ENCODE data around the gene ABI2. TPM values are rescaled to one million over a fixed set of nuclear protein-coding genes. Genes with fewer than 3 reads are reported as not detected.

The ABI2 gene
- total and polyA plus RNA-seq, 2 of the 4 experiments (the other 2 are of a cell fraction): 35.7 to 54.0 TPM

DNA sequence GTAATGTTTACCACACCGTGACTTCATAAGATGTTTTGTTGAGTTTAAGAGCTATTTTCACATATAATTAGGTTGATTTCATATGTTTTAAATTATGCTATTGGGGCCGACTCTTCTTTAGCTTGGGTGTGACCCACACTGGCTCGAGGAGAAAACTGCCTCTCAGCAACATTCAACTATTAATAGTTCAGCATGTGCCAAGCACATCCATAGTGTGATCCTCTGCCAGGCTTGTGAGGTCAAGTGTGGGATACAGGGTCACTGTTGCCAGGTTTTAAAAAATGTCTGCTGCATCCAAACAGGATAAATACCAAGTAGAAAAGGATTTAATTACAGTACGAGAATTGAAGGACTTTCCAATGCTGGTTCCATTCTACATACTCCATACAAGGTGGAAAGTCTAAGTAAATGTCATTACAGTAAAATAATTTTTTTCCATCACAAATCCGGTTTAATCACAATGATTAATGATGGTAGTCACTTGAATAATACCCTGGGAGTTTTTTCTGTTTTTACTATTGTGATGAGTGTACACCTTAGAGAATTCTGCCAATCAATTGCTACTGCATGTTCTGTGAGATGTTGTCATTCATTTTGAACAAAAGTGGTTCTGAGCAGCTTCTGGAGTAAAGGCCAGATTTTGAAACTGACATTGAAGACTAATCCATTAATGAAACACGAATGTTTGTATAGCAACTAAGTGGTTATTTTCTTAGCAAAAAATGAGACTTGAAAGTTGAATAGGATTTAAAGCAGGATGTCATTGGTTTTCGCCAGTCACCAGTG is 84.5 kb downstream of the ABI2 start:
- intact Hi-C loops (cut with micrococcal nuclease): no loop called here
- H3K27me3 ChIP-seq (ENCODE audit: control insufficient read depth, insufficient read depth, low read length): no peaks in the 10 kb centered on the region
- no peak overlapping the region for H3K4me3 ChIP-seq (ENCODE audit: insufficient read depth, low read depth, low read length)
- H3K23ac ChIP-seq (ENCODE audit: low read depth, low read length): no peak overlapping the region
- BruUV-seq (replicated peaks): no TSS peak
- H3K4me2 ChIP-seq (ENCODE audit: low read depth, low read length): no peak overlapping the region
- H2BK5ac ChIP-seq (ENCODE audit: low read depth, low read length, poor library complexity, severe bottlenecking): no peak overlapping the region
- POLR2A ChIA-PET (ENCODE audit: unreplicated experiment): no interaction called here
- H3K4ac ChIP-seq (ENCODE audit: low read depth, low read length): no peak overlapping the region
- no peak overlapping the region for H2BK120ac ChIP-seq (ENCODE audit: low read depth, low read length)
- H3K79me1 ChIP-seq (ENCODE audit: low read depth in 1 of 2, low read length in 2 of 2): peaks cover 8 to 14% of the 10 kb centered on the region in 2 experiments; a peak in 2 of 4 replicates
- H3K14ac ChIP-seq (replicated peaks; ENCODE audit: low read depth, low read length): no peak overlapping the region
- H2AK5ac ChIP-seq (ENCODE audit: low read depth, low read length): no peak overlapping the region
- WGBS, 2 experiments (ENCODE audit: extremely low coverage in 2 of 2, insufficient read length in 1 of 2): no CpG with 5 or more reads among the region's 7 CpGs
- H3K27ac ChIP-seq (ENCODE audit: insufficient read depth, low read length): no peak overlapping the region
- no peak overlapping the region for H3K18ac ChIP-seq (ENCODE audit: low read depth, low read length)
- no peak overlapping the region for H3K56ac ChIP-seq (ENCODE audit: extremely low read depth, insufficient read depth, low read length)
- no peak overlapping the region for H2AK9ac ChIP-seq (replicated peaks; ENCODE audit: low read depth, low read length, poor library complexity)
- no peak for ATAC-seq (ENCODE audit: low read depth)
- H3K36me3 ChIP-seq (ENCODE audit: control insufficient read depth, insufficient read depth, low read length): peaks cover 6% of the 10 kb centered on the region
- H3K9me3 ChIP-seq (ENCODE audit: control insufficient read depth, insufficient read depth, low read length): no peaks in the 10 kb centered on the region
- H4K8ac ChIP-seq (ENCODE audit: low read depth in 2 of 2, low read length in 2 of 2): no peak overlapping the region
- DNase-seq: no peak
- no peak overlapping the region for H2BK15ac ChIP-seq (ENCODE audit: low read depth, low read length)
- no peaks in the 10 kb centered on the region for H4K20me1 ChIP-seq (ENCODE audit: insufficient read depth, low read length)
- in situ Hi-C loops (cut with MboI; ENCODE audit: low sequenced_read_pairs): no loop called here
- H3K9me1 ChIP-seq (ENCODE audit: insufficient read depth, low read length): 0 out of 2 replicates have a peak, but pooled peaks cover 2% of the 10 kb centered on the region
- H4K5ac ChIP-seq (ENCODE audit: low read depth, low read length): no peak overlapping the region
- no peak overlapping the region for H4K91ac ChIP-seq (ENCODE audit: insufficient read depth, low read depth, low read length)
- no peak overlapping the region for H3K9ac ChIP-seq (ENCODE audit: low read depth, low read length)
- dilution Hi-C loops (cut with HindIII; ENCODE audit: low sequenced_read_pairs, unreplicated experiment): no loop called here
- no peak overlapping the region for H2BK20ac ChIP-seq (ENCODE audit: low read depth, low read length)
- peaks cover 3% of the 10 kb centered on the region for H3K4me1 ChIP-seq (ENCODE audit: control insufficient read depth, insufficient read depth, low read length)
- CTCF ChIA-PET: interaction anchor here (0.9 to 1.1 kb wide), 2 partner anchors 16 to 98 kb away, joined by 3 read pairs; no protein-coding TSS in a partner anchor
- H2AFZ ChIP-seq (replicated peaks; ENCODE audit: low read length, poor library complexity): no peak overlapping the region
- TF ChIP-seq CEBPB (IDR thresholded peaks at IDR 0.05; ENCODE audit: low read depth, low read length) (no peak), BHLHE40 (IDR thresholded peaks at IDR 0.05; ENCODE audit: low read depth, low read length) (no peak), MAZ (IDR thresholded peaks at IDR 0.05; ENCODE audit: borderline replicate concordance, low read depth, low read length) (no peak), POLR2A (IDR thresholded peaks at IDR 0.05; ENCODE audit: low read depth, low read length) (no peak), RFX5 (IDR thresholded peaks at IDR 0.05; ENCODE audit: low read depth, low read length) (no peak), RAD21 (IDR thresholded peaks at IDR 0.05; ENCODE audit: low read length) (no peak), MXI1 (IDR thresholded peaks at IDR 0.05; ENCODE audit: borderline replicate concordance, low read depth, low read length) (no peak), RCOR1 (IDR thresholded peaks at IDR 0.05; ENCODE audit: insufficient replicate concordance, low read length) (no peak), CHD1 (IDR thresholded peaks at IDR 0.05; ENCODE audit: low read depth, low read length) (no peak), MAFK (IDR thresholded peaks at IDR 0.05; ENCODE audit: low read depth, low read length) (no peak), FOS (IDR thresholded peaks at IDR 0.05; ENCODE audit: low read depth, low read length) (no peak), NFE2L2 (IDR thresholded peaks at IDR 0.05; ENCODE audit: low read depth, low read length) (no peak)
- TF ChIP-seq, protein P1, sequence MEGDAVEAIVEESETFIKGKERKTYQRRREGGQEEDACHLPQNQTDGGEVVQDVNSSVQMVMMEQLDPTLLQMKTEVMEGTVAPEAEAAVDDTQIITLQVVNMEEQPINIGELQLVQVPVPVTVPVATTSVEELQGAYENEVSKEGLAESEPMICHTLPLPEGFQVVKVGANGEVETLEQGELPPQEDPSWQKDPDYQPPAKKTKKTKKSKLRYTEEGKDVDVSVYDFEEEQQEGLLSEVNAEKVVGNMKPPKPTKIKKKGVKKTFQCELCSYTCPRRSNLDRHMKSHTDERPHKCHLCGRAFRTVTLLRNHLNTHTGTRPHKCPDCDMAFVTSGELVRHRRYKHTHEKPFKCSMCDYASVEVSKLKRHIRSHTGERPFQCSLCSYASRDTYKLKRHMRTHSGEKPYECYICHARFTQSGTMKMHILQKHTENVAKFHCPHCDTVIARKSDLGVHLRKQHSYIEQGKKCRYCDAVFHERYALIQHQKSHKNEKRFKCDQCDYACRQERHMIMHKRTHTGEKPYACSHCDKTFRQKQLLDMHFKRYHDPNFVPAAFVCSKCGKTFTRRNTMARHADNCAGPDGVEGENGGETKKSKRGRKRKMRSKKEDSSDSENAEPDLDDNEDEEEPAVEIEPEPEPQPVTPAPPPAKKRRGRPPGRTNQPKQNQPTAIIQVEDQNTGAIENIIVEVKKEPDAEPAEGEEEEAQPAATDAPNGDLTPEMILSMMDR (conservative IDR thresholded peaks at IDR 0.05; ENCODE audit: low read depth, low read length): no peak
- TF ChIP-seq, protein P2, sequence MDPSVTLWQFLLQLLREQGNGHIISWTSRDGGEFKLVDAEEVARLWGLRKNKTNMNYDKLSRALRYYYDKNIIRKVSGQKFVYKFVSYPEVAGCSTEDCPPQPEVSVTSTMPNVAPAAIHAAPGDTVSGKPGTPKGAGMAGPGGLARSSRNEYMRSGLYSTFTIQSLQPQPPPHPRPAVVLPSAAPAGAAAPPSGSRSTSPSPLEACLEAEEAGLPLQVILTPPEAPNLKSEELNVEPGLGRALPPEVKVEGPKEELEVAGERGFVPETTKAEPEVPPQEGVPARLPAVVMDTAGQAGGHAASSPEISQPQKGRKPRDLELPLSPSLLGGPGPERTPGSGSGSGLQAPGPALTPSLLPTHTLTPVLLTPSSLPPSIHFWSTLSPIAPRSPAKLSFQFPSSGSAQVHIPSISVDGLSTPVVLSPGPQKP (IDR thresholded peaks at IDR 0.05; ENCODE audit: borderline replicate concordance, low read depth, low read length): no peak
- TF ChIP-seq, protein P3, sequence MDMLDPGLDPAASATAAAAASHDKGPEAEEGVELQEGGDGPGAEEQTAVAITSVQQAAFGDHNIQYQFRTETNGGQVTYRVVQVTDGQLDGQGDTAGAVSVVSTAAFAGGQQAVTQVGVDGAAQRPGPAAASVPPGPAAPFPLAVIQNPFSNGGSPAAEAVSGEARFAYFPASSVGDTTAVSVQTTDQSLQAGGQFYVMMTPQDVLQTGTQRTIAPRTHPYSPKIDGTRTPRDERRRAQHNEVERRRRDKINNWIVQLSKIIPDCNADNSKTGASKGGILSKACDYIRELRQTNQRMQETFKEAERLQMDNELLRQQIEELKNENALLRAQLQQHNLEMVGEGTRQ (IDR thresholded peaks at IDR 0.05; ENCODE audit: low read depth, low read length): no peak
